Ovary (tissue), 9 donors: ENCODE measurements around the gene CUBN. TPM values are rescaled to one million over a fixed set of nuclear protein-coding genes. Genes with fewer than 3 reads are reported as not detected.

ENCODE experiments used
- DNase-seq, 5 donors: peaks; one replicate each; pipeline ENCODE4 v3.0.0-alpha.2; 2019 to 2020
- H3K27ac ChIP-seq, 2 donors: fragments of 200-600 bp; one replicate each; pipeline versions ENCODE4 v1.5.1 to v1.8.0; 2019 to 2022
- H3K27me3 ChIP-seq: fragments of 200-600 bp; one replicate; pipeline ENCODE4 v1.8.0; 2022
- H3K36me3 ChIP-seq: fragments of 200-600 bp; sonication (generic); one replicate; pipeline ENCODE4 v1.5.1; 2019
- H3K4me1 ChIP-seq: one replicate; pipeline ENCODE4 v1.8.1; 2013; ENCODE audit warnings: mild to moderate bottlenecking, moderate library complexity; ENCODE audit not compliant: insufficient read depth
- H3K4me3 ChIP-seq: fragments of 200-600 bp; sonication (generic); one replicate; pipeline ENCODE4 v1.5.1; 2017
- H3K9me3 ChIP-seq, 2 donors: fragments of 200-600 bp in 1 of 2; sonication (generic) in 1 of 2; one replicate each; pipeline versions ENCODE4 v1.5.1 to v1.8.1; 2013 to 2019; ENCODE audit warnings: mild to moderate bottlenecking in 1 of 2, moderate library complexity in 1 of 2
- EP300 ChIP-seq: sonication (generic); formaldehyde crosslinking; IDR thresholded peaks from one replicate; pipeline ENCODE4 v1.6.1; 2017; ENCODE audit warnings: antibody characterized with exemption
- POLR2A ChIP-seq: fragments of 450-650 bp; IDR thresholded peaks from one replicate; pipeline ENCODE4 v1.6.1; 2017; ENCODE audit warnings: antibody characterized with exemption, mild to moderate bottlenecking, moderate library complexity
- WGBS, 3 donors: extraction: QIAGEN DNeasy Blood & Tissue Kit in 1 of 3; methylation state at CpG; one replicate each; pipeline versions ENCODE4 v1.1.5 to v1.1.7; 2013 to 2017; 5-methylcytosine and 5-hydroxymethylcytosine counted together
- intact Hi-C, 4 donors: fragments of 100-400 bp; cut with DNase I; formaldehyde crosslinking; loops; one replicate each; pipeline versions ENCODE4 v1.11.0 to v1.15.1; 2022 to 2023
- polyA plus RNA-seq, 2 donors: library from polyadenylated mRNA; stranded (reverse); fragments of 200-250 nt in 1 of 2; fragments of 350-450 nt in 1 of 2; fragmentation: Illumina TruSeq in 1 of 2; extraction: RNeasy Lipid Tissue Mini Kit (QIAGEN cat#74804) in 1 of 2; gene quantifications; one replicate each; pipeline ENCODE4 v1.2.3, GENCODE V29; 2013 to 2014
- total RNA-seq, 7 donors: library from RNA; depleted of rRNA in 2 of 7; stranded (reverse); fragments of >200 nt in 2 of 7; fragmentation: NEBNext Ultra II Directional in 3 of 7; extraction: Animal tissue kit (Norgen Biotek cat#: 25700) in 3 of 7; gene quantifications; one replicate each; pipeline versions ENCODE4 v1.1.0 to v1.2.4, GENCODE V29; 2016 to 2023
- TF ChIP-seq, protein P1 (sequence below), 3 donors: fragments of 450-650 bp in 2 of 3; fragments of 200-600 bp in 1 of 3; IDR thresholded peaks; one replicate each; pipeline versions ENCODE4 v1.5.1 to v1.8.0; 2016 to 2022; ENCODE audit warnings: antibody characterized with exemption in 3 of 3, mild to moderate bottlenecking in 1 of 3
- donor health status: DM: no; HTN: no; CAD: no; lungs with moderate emphysema.
- donor health status: DM: no; HTN: no; CAD: no.
- donor health status: Bipolar disorder and iron deficiency.
- donor health status: DM: yes; HTN: yes; CAD: no.
- donor health status: DM: no; HTN: no; CAD: no.
- donor health status: DM: yes; HTN: yes; CAD: no.

The CUBN gene
- total and polyA plus RNA-seq, 9 donors = 1.9 to 5.8 (median 4.0) TPM

DNA sequence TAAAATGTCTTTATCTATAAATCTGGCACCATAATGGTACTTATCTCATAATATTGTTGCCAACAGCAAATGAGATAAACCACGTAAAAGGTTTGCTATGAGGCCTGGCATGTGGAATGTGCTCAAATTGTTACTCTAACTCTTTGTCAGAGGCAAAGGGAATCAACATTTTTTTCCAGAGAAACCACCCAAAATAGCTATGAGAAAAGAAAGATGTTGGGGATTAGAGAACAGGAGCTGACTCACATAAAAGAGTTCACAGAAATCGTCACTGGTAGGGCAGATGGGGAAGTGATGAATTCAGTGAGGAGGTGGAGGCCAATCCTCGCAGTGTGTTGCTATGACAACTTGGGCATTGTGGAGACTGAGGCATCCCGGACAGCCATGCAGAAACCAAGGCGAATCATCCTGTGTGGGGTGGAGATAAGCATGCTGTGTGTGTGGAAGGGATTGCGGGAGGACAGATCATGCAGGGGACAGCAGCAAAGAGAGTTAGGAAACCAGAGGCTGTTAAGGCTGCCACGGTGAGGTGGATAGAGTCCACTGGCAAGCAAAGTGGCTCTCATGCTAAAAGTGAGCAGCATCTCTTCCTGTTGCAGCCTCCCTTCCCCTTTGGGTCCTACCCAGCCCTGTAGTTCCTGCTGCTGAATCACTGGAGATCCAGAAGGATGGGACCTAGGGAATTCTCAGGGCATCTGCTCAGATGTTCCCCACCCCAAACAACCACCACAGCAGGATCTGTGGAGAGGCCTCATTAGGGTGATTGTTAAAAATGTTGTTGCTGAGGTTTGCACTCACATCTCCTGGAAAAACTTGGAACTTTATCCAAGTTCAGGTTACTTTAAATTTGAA, 103.9 kb downstream of the CUBN start:
- intact Hi-C loops = no loop called here
- no peak for DNase-seq
- Histone ChIP-seq H3K9me3 (no peaks in the 10 kb centered on the region), H3K4me1 (peaks cover 13% of the 10 kb centered on the region), H3K36me3 (no peaks in the 10 kb centered on the region), H3K27me3 (no peaks in the 10 kb centered on the region), H3K27ac (no peak overlapping the region), H3K4me3 (no peak overlapping the region)
- 47 to 61% (median 49%) methylated on average over 7 of the region's 7 CpGs for WGBS, 3 donors
- no peak for TF ChIP-seq EP300
- TF ChIP-seq POLR2A = no peak
- TF ChIP-seq, protein P1, sequence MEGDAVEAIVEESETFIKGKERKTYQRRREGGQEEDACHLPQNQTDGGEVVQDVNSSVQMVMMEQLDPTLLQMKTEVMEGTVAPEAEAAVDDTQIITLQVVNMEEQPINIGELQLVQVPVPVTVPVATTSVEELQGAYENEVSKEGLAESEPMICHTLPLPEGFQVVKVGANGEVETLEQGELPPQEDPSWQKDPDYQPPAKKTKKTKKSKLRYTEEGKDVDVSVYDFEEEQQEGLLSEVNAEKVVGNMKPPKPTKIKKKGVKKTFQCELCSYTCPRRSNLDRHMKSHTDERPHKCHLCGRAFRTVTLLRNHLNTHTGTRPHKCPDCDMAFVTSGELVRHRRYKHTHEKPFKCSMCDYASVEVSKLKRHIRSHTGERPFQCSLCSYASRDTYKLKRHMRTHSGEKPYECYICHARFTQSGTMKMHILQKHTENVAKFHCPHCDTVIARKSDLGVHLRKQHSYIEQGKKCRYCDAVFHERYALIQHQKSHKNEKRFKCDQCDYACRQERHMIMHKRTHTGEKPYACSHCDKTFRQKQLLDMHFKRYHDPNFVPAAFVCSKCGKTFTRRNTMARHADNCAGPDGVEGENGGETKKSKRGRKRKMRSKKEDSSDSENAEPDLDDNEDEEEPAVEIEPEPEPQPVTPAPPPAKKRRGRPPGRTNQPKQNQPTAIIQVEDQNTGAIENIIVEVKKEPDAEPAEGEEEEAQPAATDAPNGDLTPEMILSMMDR (IDR thresholded peaks at IDR 0.05) = no peak

DNA sequence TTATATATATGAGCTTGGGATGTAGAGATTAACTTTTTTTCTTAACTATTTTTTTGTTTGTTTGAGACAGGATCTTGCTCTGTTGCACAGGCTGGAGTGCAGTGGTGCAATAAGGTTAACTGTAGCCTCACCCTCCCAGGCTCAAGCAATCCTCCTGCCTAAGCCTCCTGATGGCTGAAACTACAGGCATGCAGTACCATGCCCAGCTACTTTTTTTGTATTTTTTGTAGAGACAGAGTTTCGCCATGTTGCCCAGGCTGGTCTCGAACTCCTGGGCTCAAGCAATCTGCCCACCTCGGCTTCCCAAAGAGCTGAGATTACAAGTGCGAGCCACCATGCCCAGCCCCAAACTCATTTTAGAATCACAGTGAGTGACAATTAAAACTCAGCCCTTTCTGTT, 105.2 kb downstream of the CUBN start:
- WGBS, 3 donors = 96 to 98% (median 98%) methylated on average over 4 of the region's 4 CpGs
- Histone ChIP-seq H3K4me3 (no peak overlapping the region), H3K4me1 (peaks cover 13% of the 10 kb centered on the region), H3K27me3 (no peaks in the 10 kb centered on the region), H3K27ac (no peak overlapping the region), H3K36me3 (no peaks in the 10 kb centered on the region), H3K9me3 (no peaks in the 10 kb centered on the region)
- TF ChIP-seq, protein P1 (IDR thresholded peaks at IDR 0.05) = no peak
- TF ChIP-seq EP300 (no peak), POLR2A (no peak)
- intact Hi-C loops = no loop called here
- no peak for DNase-seq

DNA sequence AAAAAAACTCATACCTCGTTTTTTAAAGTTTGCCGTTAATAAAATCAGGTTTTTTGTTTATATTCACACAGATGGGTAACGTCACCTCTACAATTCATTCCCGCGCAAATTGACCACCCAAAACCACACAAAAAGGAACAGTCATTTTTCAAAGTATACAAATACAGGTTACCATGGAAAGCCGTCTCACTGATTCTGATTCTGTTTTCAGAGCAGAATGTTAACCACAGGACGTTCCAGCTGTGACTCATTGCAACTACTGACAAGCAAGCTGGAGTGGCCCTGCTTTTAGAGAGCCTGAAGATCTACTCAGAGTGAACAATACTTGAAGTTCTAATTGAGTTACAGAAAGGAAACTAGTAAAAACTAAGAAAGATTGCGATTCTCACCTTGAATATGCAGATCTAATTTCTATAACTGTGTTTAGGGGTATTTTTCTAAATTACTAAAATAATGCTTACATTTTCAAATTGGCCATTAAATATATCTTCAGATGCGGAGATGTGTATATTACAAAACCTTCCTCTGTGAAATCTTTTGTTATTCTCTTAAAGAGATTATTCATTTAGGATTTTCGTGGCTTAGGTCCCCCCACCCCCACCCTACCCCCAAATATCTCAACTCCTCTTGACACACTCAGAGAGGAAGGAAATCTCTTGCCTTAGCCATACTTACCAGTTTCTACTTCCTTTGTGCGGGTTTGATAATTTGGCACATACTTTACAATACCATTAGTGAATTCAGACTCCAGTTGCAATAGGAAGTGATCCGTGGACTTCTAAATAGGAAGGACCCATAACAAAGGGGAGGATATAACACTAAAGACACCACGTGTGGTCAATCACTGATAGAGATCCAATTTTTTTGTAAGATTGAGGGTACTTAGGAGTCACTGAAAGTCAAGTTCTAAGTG, 106.0 kb downstream of the CUBN start:
- peak overlapping the region in 1 of 2 donors; percentile 22 for H3K27ac ChIP-seq
- no peaks in the 10 kb centered on the region for H3K9me3 ChIP-seq
- TF ChIP-seq, protein P1 (IDR thresholded peaks at IDR 0.05) = no peak
- no peak for TF ChIP-seq EP300
- no peak for TF ChIP-seq POLR2A
- intact Hi-C loops = no loop called here
- DNase-seq = peak in 2 of 5 donors; percentile 54 to 85
- H3K36me3 ChIP-seq = no peaks in the 10 kb centered on the region
- no peaks in the 10 kb centered on the region for H3K27me3 ChIP-seq
- no peak overlapping the region for H3K4me3 ChIP-seq
- 33 to 38% (median 33%) methylated on average over 13 of the region's 13 CpGs for WGBS, 3 donors
- peaks cover 11% of the 10 kb centered on the region for H3K4me1 ChIP-seq

DNA sequence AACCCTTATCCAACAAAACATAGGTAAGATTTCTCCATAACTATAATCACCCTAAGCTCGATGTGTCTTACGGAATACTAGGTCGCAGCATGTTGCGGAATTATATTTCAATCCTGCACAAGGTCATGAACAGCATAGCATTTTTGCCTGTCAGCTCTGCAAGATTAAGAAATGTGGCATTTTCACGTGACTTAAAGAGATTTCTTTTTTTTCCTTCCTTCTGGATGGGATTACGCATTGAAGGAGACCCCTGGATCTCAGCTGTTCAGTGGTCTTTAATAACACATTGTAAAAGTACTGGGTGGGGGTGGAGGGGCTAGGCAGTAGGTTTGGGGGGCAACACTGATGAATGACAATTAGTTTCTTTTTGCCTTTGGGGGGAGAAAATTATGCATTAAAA, 106.7 kb downstream of the CUBN start:
- H3K9me3 ChIP-seq = no peaks in the 10 kb centered on the region
- TF ChIP-seq POLR2A (no peak), EP300 (no peak)
- TF ChIP-seq, protein P1 (IDR thresholded peaks at IDR 0.05) = no peak
- H3K36me3 ChIP-seq = no peaks in the 10 kb centered on the region
- H3K4me1 ChIP-seq = peaks cover 8% of the 10 kb centered on the region
- H3K27me3 ChIP-seq = no peaks in the 10 kb centered on the region
- no peak overlapping the region for H3K4me3 ChIP-seq
- intact Hi-C loops = no loop called here
- H3K27ac ChIP-seq = peak overlapping the region in 1 of 2 donors; percentile 22
- DNase-seq = no peak
- 39 to 63% (median 53%) methylated on average over 6 of the region's 6 CpGs for WGBS, 3 donors
